ENCODE measurements around the gene ALAS1. TPM values are rescaled to one million over a fixed set of nuclear protein-coding genes. Genes with fewer than 3 reads are reported as not detected.

ALAS1 gene
- total RNA-seq, 2 donors from 2014 or later, result 39.8 to 58.8 TPM

GRCh38 chr3:52245322-52246263 is 47.6 kb downstream of the ALAS1 start, which contains the start of gene PPM1M:
PPM1M (plus strand) TSS chr3:52245759; CDS start chr3:52245825, 66 bp downstream.
- Histone ChIP-seq H3K36me3 (no peaks in the 10 kb centered on the region), H3K4me3 (peak within 1 kb of the TSS; percentile 59 to 62), H3K27ac (peak within 1 kb of the TSS; percentile 74 to 76), H3K27me3 (replicated peaks; ENCODE audit: insufficient read depth) (no peaks in the 10 kb centered on the region), H3K9me3 (no peaks in the 10 kb centered on the region), H3K4me1 (replicated peaks) (no peaks in the 10 kb centered on the region)
- DNase-seq (ENCODE audit: low spot score), result no peak
- WGBS, result 3% methylated on average over 53 of the region's 98 CpGs
- intact Hi-C loops (cut with DNase I), result no loop called here
- no peak for TF ChIP-seq POLR2A (IDR thresholded peaks at IDR 0.05)
- no peak for TF ChIP-seq POLR2AphosphoS5 (IDR thresholded peaks at IDR 0.05)
- no peak for TF ChIP-seq CTCF (IDR thresholded peaks at IDR 0.05)

- peak overlapping the region; percentile 74 to 76 for H3K27ac ChIP-seq
- intact Hi-C loops (cut with DNase I), result no loop called here
- TF ChIP-seq POLR2AphosphoS5 (IDR thresholded peaks at IDR 0.05), result no peak
- no peak for TF ChIP-seq POLR2A (IDR thresholded peaks at IDR 0.05)
- TF ChIP-seq CTCF (IDR thresholded peaks at IDR 0.05), result no peak
- peak overlapping the region; percentile 59 to 62 for H3K4me3 ChIP-seq
- whole genome bisulfite sequencing, result 16% methylated on average over 8 of the region's 8 CpGs
- no peaks in the 10 kb centered on the region for H3K9me3 ChIP-seq
- no peaks in the 10 kb centered on the region for H3K4me1 ChIP-seq (replicated peaks)
- no peaks in the 10 kb centered on the region for H3K27me3 ChIP-seq (replicated peaks; ENCODE audit: insufficient read depth)
- no peak for DNase-seq (ENCODE audit: low spot score)
- no peaks in the 10 kb centered on the region for H3K36me3 ChIP-seq
Observed at GRCh38 chr3:52246264-52246620, 48.3 kb downstream of the ALAS1 start.

GRCh38 chr3:52246728-52247408 is 48.9 kb downstream of the ALAS1 start:
- no peaks in the 10 kb centered on the region for H3K36me3 ChIP-seq
- H3K4me3 ChIP-seq, result no peak overlapping the region
- H3K27ac ChIP-seq, result peak overlapping the region; percentile 30 to 74
- H3K27me3 ChIP-seq (replicated peaks; ENCODE audit: insufficient read depth), result no peaks in the 10 kb centered on the region
- intact Hi-C loops (cut with DNase I), result no loop called here
- WGBS, result 78% methylated on average over 14 of the region's 14 CpGs
- no peaks in the 10 kb centered on the region for H3K9me3 ChIP-seq
- no peak for DNase-seq (ENCODE audit: low spot score)
- no peak for TF ChIP-seq CTCF (IDR thresholded peaks at IDR 0.05)
- no peak for TF ChIP-seq POLR2AphosphoS5 (IDR thresholded peaks at IDR 0.05)
- no peak for TF ChIP-seq POLR2A (IDR thresholded peaks at IDR 0.05)
- no peaks in the 10 kb centered on the region for H3K4me1 ChIP-seq (replicated peaks)

- H3K4me1 ChIP-seq (replicated peaks), result no peaks in the 10 kb centered on the region
- no peak for DNase-seq (ENCODE audit: low spot score)
- intact Hi-C loops (cut with DNase I), result no loop called here
- H3K36me3 ChIP-seq, result no peaks in the 10 kb centered on the region
- WGBS, result 96% methylated on average over 7 of the region's 7 CpGs
- TF ChIP-seq POLR2A (IDR thresholded peaks at IDR 0.05) (no peak), CTCF (IDR thresholded peaks at IDR 0.05) (no peak), POLR2AphosphoS5 (IDR thresholded peaks at IDR 0.05) (no peak)
- no peak overlapping the region for H3K4me3 ChIP-seq
- H3K27ac ChIP-seq, result no peak overlapping the region
- H3K9me3 ChIP-seq, result no peaks in the 10 kb centered on the region
- no peaks in the 10 kb centered on the region for H3K27me3 ChIP-seq (replicated peaks; ENCODE audit: insufficient read depth)
Observed at GRCh38 chr3:52247409-52248164, 49.6 kb downstream of the ALAS1 start.

All from prostate gland (tissue), 2 donors.